ENCODE data around the gene ZNF254. TPM values are rescaled to one million over a fixed set of nuclear protein-coding genes. Genes with fewer than 3 reads are reported as not detected.

Gene ZNF254
- polyA plus RNA-seq, 2 donors, result 3.9 to 4.2 TPM

GRCh38 chr19:24166055-24166454 is 79.1 kb downstream of the ZNF254 start:
- H3K36me3 ChIP-seq (ENCODE audit: control insufficient read depth in 2 of 2, insufficient read depth in 2 of 2, low read length in 1 of 2), result no peaks in the 10 kb centered on the region
- no peaks in the 10 kb centered on the region for H3K4me1 ChIP-seq (ENCODE audit: control insufficient read depth in 2 of 2, insufficient read depth in 2 of 2, low read length in 1 of 2)
- H3K27me3 ChIP-seq (ENCODE audit: control insufficient read depth in 1 of 2, insufficient read depth in 2 of 2, low read length in 2 of 2), result no peaks in the 10 kb centered on the region
- 89 to 91% methylated on average over 3 of the region's 3 CpGs for WGBS, 2 donors
- peaks cover 0 to 13% of the 10 kb centered on the region in 2 donors for H3K9me3 ChIP-seq (ENCODE audit: control insufficient read depth in 2 of 2, insufficient read depth in 1 of 2, low read depth in 1 of 2, low read length in 1 of 2)
- no peak overlapping the region for H3K4me3 ChIP-seq (ENCODE audit: low read depth in 1 of 2, low read length in 2 of 2)
- no peak overlapping the region for H3K27ac ChIP-seq (ENCODE audit: low read depth in 2 of 2, low read length in 1 of 2)

DNA sequence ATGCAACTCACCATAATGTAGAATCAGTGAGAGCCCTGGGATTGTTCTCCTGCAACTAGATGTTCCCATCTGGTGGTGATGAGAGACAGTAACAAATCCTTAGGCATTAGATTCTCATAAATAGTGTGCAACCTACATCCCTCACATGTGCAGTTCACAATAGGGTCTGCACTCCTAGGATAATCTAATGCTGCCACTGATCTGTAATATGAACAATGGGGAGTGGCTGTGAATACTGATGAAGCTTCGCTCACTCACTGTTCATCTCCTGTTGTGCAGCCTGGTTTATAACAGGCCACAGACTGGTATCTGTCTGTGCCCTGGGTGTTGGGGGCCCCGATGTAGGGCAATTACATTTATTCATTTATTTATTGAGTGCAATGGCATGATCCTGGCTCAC is 86.9 kb downstream of the ZNF254 start:
- no peaks in the 10 kb centered on the region for H3K36me3 ChIP-seq (ENCODE audit: control insufficient read depth in 2 of 2, insufficient read depth in 2 of 2, low read length in 1 of 2)
- peaks cover 12 to 13% of the 10 kb centered on the region in 2 donors for H3K9me3 ChIP-seq (ENCODE audit: control insufficient read depth in 2 of 2, insufficient read depth in 1 of 2, low read depth in 1 of 2, low read length in 1 of 2)
- WGBS, 2 donors, result 91 to 93% methylated on average over 2 of the region's 2 CpGs
- no peak overlapping the region for H3K27ac ChIP-seq (ENCODE audit: low read depth in 2 of 2, low read length in 1 of 2)
- H3K4me1 ChIP-seq (ENCODE audit: control insufficient read depth in 2 of 2, insufficient read depth in 2 of 2, low read length in 1 of 2), result no peaks in the 10 kb centered on the region
- no peak overlapping the region for H3K4me3 ChIP-seq (ENCODE audit: low read depth in 1 of 2, low read length in 2 of 2)
- H3K27me3 ChIP-seq (ENCODE audit: control insufficient read depth in 1 of 2, insufficient read depth in 2 of 2, low read length in 2 of 2), result no peaks in the 10 kb centered on the region

DNA sequence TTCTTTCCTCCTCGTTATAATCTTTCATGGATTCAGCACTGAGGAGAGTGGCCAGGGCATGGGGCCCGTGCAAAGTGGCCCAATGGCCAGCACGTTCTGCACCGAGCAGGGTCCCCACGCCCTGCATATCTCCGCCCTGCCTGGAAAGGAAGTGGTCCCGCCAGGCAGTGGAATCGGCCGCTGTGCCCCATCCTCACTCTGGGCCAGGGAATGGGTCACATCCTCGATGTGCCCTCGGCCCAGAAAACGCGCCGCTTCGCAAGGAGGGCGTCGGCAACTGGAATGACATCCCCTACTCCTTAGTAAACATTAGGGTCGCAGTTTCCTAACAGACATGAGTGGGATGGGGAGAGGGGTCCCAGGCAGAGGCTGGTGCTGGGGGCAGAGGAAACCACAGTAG is 90.7 kb downstream of the ZNF254 start:
- peaks cover 10 to 13% of the 10 kb centered on the region in 2 donors for H3K9me3 ChIP-seq (ENCODE audit: control insufficient read depth in 2 of 2, insufficient read depth in 1 of 2, low read depth in 1 of 2, low read length in 1 of 2)
- H3K4me1 ChIP-seq (ENCODE audit: control insufficient read depth in 2 of 2, insufficient read depth in 2 of 2, low read length in 1 of 2), result no peaks in the 10 kb centered on the region
- no peaks in the 10 kb centered on the region for H3K36me3 ChIP-seq (ENCODE audit: control insufficient read depth in 2 of 2, insufficient read depth in 2 of 2, low read length in 1 of 2)
- WGBS, 2 donors, result 90 to 91% methylated on average over 18 of the region's 18 CpGs
- no peak overlapping the region for H3K4me3 ChIP-seq (ENCODE audit: low read depth in 1 of 2, low read length in 2 of 2)
- H3K27ac ChIP-seq (ENCODE audit: low read depth in 2 of 2, low read length in 1 of 2), result no peak overlapping the region
- H3K27me3 ChIP-seq (ENCODE audit: control insufficient read depth in 1 of 2, insufficient read depth in 2 of 2, low read length in 2 of 2), result no peaks in the 10 kb centered on the region

DNA sequence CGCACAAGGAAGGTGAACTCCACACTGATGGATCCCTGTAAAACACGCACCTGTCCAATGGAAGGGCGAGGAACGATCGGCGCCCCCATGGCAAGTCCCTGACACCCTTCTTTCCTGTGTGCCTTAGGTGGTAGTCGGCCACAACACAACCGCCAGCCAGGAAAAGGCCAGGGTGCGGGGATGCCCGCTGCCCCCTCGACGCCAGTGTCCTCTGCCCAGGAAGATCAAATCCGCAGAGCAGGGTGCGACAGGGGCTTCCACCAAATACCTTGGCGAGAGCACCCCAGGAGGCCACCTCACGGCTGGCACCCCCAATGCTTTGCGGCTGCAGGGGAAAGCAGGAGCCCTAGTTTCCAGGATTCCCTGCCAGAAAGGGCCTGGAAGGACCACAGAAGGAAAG is 91.2 kb downstream of the ZNF254 start:
- H3K27me3 ChIP-seq (ENCODE audit: control insufficient read depth in 1 of 2, insufficient read depth in 2 of 2, low read length in 2 of 2), result no peaks in the 10 kb centered on the region
- WGBS, 2 donors, result 94 to 96% methylated on average over 17 of the region's 17 CpGs
- no peak overlapping the region for H3K4me3 ChIP-seq (ENCODE audit: low read depth in 1 of 2, low read length in 2 of 2)
- H3K4me1 ChIP-seq (ENCODE audit: control insufficient read depth in 2 of 2, insufficient read depth in 2 of 2, low read length in 1 of 2), result no peaks in the 10 kb centered on the region
- H3K36me3 ChIP-seq (ENCODE audit: control insufficient read depth in 2 of 2, insufficient read depth in 2 of 2, low read length in 1 of 2), result no peaks in the 10 kb centered on the region
- peaks cover 10 to 13% of the 10 kb centered on the region in 2 donors for H3K9me3 ChIP-seq (ENCODE audit: control insufficient read depth in 2 of 2, insufficient read depth in 1 of 2, low read depth in 1 of 2, low read length in 1 of 2)
- H3K27ac ChIP-seq (ENCODE audit: low read depth in 2 of 2, low read length in 1 of 2), result no peak overlapping the region

Other genes starting within 250 kb of the ZNF254 start
- gene ZNF726, start 172.3 kb upstream of the ZNF254 start, polyA plus RNA-seq, result 1 to 10 TPM; 2.0 to 2.8 TPM

Data from esophagus (tissue), 2 donors.